ENCODE results near the gene HNRNPDL. TPM values are rescaled to one million over a fixed set of nuclear protein-coding genes. Genes with fewer than 3 reads are reported as not detected.
"Not testable (repeated sequence)": the region's sequence is repeated elsewhere in the genome, so short reads cannot be mapped to it uniquely, and the experiment has no call there.

HNRNPDL gene
- total RNA-seq, 1 donor from 2014 or later, result 185 TPM

DNA sequence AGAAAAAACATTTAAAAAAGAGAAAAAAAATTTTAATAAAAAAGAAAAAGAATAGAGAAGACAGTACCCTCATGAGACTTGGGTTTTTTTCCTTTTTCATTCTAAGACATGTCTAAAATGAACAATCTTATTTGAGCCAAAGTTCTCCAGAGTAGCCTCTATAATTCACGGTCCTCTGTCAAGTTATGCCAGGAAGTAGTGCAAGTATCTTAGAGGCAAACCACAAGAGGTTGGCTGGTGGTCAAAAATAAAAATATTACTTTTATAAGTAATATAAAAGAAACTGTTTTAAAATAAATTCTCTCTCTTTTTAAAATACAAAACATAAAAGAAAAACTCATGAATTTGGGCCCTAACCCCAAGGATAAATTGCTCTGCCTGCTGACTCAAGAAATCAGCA lies 26.5 kb downstream of the HNRNPDL start:
- TF ChIP-seq, protein P1, sequence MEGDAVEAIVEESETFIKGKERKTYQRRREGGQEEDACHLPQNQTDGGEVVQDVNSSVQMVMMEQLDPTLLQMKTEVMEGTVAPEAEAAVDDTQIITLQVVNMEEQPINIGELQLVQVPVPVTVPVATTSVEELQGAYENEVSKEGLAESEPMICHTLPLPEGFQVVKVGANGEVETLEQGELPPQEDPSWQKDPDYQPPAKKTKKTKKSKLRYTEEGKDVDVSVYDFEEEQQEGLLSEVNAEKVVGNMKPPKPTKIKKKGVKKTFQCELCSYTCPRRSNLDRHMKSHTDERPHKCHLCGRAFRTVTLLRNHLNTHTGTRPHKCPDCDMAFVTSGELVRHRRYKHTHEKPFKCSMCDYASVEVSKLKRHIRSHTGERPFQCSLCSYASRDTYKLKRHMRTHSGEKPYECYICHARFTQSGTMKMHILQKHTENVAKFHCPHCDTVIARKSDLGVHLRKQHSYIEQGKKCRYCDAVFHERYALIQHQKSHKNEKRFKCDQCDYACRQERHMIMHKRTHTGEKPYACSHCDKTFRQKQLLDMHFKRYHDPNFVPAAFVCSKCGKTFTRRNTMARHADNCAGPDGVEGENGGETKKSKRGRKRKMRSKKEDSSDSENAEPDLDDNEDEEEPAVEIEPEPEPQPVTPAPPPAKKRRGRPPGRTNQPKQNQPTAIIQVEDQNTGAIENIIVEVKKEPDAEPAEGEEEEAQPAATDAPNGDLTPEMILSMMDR (IDR thresholded peaks at IDR 0.05; ENCODE audit: insufficient read depth, low read length, poor library complexity, severe bottlenecking), result no peak
- Histone ChIP-seq H3K27me3 (ENCODE audit: control insufficient read depth, insufficient read depth, low read length) (no peaks in the 10 kb centered on the region), H3K36me3 (ENCODE audit: control insufficient read depth, insufficient read depth, low read length) (no peaks in the 10 kb centered on the region), H3K4me3 (ENCODE audit: low read depth, low read length) (no peak overlapping the region)
- DNase-seq (ENCODE audit: low read depth), result no peak

DNA sequence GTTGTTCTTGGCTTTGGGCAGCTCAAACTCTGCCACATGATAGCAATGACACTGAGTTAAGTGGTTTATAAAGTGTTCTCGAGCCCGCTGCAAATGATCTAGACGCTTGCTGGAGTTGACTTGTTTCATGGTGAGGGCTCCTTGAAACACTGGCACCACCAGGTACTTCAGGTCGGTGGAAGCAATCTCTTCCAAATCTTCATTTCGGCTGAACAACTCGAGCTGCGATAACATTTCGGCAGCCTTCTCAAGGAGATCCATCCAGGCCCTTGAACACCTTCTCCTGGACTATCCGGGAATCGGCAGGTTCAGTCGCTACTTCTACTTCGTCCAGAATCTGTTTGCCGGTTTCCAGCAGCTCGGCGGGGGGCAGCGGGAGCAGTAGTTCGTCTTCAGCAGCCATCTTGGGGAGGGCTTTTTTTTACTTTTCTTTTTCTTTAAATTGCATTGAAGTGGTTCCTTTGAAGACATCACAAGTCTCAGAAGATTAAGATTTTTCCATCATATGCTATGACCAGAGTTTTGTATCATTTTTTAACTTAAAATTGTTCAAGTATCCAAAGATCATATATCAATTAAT lies 28.0 kb downstream of the HNRNPDL start:
- no peak for DNase-seq (ENCODE audit: low read depth)
- TF ChIP-seq, protein P1 (IDR thresholded peaks at IDR 0.05; ENCODE audit: insufficient read depth, low read length, poor library complexity, severe bottlenecking), result no peak

DNA sequence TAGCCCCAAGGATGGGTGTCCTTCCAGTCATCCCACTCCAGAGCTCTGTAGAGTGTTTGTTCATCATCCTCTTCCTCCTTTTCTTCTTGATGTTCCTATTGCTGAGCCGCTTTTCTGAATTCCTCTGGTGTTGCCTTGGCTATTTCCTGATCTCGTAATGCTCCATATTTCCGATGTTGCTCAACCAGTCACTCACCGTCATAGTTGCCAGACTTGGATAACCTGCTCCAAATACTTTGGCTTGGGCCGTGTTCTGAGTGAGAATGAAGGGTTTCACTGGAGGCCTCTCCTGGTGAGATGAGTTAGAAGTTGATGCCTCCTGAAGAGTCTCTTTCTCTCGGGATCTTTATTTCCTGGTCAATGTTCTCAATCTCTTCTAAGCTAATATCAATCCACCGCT lies 28.7 kb downstream of the HNRNPDL start:
- H3K27me3 ChIP-seq (ENCODE audit: control insufficient read depth, insufficient read depth, low read length), result no peaks in the 10 kb centered on the region
- TF ChIP-seq, protein P1 (IDR thresholded peaks at IDR 0.05; ENCODE audit: insufficient read depth, low read length, poor library complexity, severe bottlenecking), result no peak
- no peak for DNase-seq (ENCODE audit: low read depth)
- H3K36me3 ChIP-seq (ENCODE audit: control insufficient read depth, insufficient read depth, low read length), result no peaks in the 10 kb centered on the region
- H3K4me3 ChIP-seq (ENCODE audit: low read depth, low read length), result no peak overlapping the region

More for the DNA sequence above, 28.0 kb downstream of the HNRNPDL start:
- no peaks in the 10 kb centered on the region for H3K36me3 ChIP-seq (ENCODE audit: control insufficient read depth, insufficient read depth, low read length)
- no peaks in the 10 kb centered on the region for H3K27me3 ChIP-seq (ENCODE audit: control insufficient read depth, insufficient read depth, low read length)
- H3K4me3 ChIP-seq (ENCODE audit: low read depth, low read length), result no peak overlapping the region

DNA sequence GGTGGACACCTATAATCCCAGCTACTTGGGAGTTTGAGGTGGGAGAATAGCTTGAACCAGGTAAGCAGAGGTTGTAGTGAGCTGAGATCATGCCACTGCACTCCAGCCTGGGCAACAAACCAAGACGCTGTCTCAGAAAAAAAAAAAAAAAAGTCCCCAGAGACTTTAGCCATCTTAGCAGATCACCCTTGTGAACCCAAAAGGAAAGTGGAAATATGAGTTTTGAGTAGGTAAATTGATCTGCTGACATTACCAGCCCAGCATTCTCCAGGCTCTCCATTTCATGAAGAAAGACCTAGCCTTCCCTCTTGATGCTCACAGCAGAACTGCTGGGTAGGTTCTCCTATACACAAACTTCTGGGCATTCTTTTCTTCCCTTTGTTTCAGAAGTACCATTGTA lies 32.0 kb downstream of the HNRNPDL start:
- DNase-seq (ENCODE audit: low read depth), result no peak
- Histone ChIP-seq H3K4me3 (ENCODE audit: low read depth, low read length) (no peak overlapping the region), H3K36me3 (ENCODE audit: control insufficient read depth, insufficient read depth, low read length) (no peaks in the 10 kb centered on the region), H3K27me3 (ENCODE audit: control insufficient read depth, insufficient read depth, low read length) (no peaks in the 10 kb centered on the region)
- TF ChIP-seq, protein P1 (IDR thresholded peaks at IDR 0.05; ENCODE audit: insufficient read depth, low read length, poor library complexity, severe bottlenecking), result no peak

DNA sequence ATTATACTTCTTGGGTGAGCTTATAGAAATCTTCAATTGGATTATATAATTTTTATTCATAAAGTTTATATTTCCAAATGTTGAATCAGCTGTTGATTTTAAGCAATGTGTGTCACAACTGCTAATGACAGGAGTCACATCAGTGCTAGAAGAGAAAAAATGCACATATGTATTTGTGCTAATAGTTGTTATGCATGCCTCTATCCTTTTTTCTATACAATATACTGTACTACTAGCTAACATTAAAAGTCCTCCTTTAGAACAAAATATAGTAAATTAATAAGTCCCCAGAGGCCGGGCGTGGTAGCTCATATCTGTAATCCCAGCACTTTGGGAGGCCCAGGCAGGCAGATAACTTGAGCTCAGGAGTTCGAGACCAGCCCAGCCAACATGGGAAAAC lies 32.7 kb downstream of the HNRNPDL start:
- no peaks in the 10 kb centered on the region for H3K36me3 ChIP-seq (ENCODE audit: control insufficient read depth, insufficient read depth, low read length)
- H3K27me3 ChIP-seq (ENCODE audit: control insufficient read depth, insufficient read depth, low read length), result no peaks in the 10 kb centered on the region
- H3K4me3 ChIP-seq (ENCODE audit: low read depth, low read length), result no peak overlapping the region
- no peak for DNase-seq (ENCODE audit: low read depth)
- TF ChIP-seq, protein P1 (IDR thresholded peaks at IDR 0.05; ENCODE audit: insufficient read depth, low read length, poor library complexity, severe bottlenecking), result no peak

DNA sequence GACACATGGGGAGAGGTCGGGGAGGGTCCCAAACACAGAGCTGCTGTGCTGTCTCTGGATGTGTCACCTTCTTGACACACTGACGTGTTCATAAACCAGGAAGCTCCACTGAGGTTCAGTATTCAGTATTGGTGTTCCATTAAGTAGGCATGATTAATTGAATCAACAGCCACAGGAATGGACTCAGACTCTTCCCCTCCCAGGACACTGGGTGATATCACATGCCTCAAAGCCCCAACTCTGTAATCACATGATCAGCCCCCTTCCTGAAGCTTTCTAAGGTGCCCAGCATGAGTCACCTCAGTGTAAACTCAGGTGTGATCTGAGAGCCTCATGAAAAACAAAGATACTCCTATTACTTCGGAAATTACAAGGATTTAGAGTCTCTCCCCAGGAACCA lies 35.4 kb downstream of the HNRNPDL start:
- no peaks in the 10 kb centered on the region for H3K36me3 ChIP-seq (ENCODE audit: control insufficient read depth, insufficient read depth, low read length)
- H3K4me3 ChIP-seq (ENCODE audit: low read depth, low read length), result no peak overlapping the region
- DNase-seq (ENCODE audit: low read depth), result peak; percentile 82
- H3K27me3 ChIP-seq (ENCODE audit: control insufficient read depth, insufficient read depth, low read length), result no peaks in the 10 kb centered on the region
- TF ChIP-seq, protein P1 (IDR thresholded peaks at IDR 0.05; ENCODE audit: insufficient read depth, low read length, poor library complexity, severe bottlenecking), result no peak

DNA sequence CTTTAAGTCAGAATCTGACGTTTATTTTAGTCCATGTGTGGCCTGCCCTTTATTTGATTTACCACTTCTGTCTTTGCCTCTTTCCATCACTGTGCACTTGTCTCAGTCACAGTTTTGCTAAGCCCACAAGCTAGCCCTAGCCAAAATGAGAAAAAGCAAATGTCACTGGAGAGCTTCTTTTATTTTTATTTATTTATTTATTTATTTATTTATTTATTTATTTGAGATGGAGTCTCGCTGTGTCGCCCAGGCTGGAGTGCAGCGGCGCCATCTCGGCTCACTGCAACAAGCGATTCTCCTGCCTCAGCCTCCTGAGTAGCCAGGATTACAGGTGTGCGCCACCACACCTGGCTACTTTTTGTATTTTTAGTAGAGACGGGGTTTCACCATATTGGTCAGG lies 40.2 kb downstream of the HNRNPDL start:
- not testable (repeated sequence) for H3K4me3 ChIP-seq (ENCODE audit: low read depth, low read length); DNase-seq (ENCODE audit: low read depth); H3K36me3 ChIP-seq (ENCODE audit: control insufficient read depth, insufficient read depth, low read length); H3K27me3 ChIP-seq (ENCODE audit: control insufficient read depth, insufficient read depth, low read length)

Data from kidney epithelial cell (primary cell).